GM12878 (cell line): ENCODE measurements around the gene THBS3. TPM values are rescaled to one million over a fixed set of nuclear protein-coding genes. Genes with fewer than 3 reads are reported as not detected.

Experiments
- BMI1 ChIP-seq: fragments of 450-650 bp; IDR thresholded peaks from 2 replicates; pipeline ENCODE4 v1.6.1; 2016; ENCODE audit warnings: mild to moderate bottlenecking, moderate library complexity, borderline replicate concordance
- CREM ChIP-seq: IDR thresholded peaks from 2 replicates; pipeline ENCODE4 v1.6.1; 2014; ENCODE audit warnings: antibody characterized with exemption, low read depth
- HCFC1 ChIP-seq: fragments of 150-350 bp; IDR thresholded peaks from 2 replicates; pipeline ENCODE4 v1.6.1; 2014; ENCODE audit warnings: low read length
- JUND ChIP-seq: IDR thresholded peaks from 2 replicates; pipeline ENCODE4 v1.6.1; 2012; ENCODE audit warnings: low read depth, mild to moderate bottlenecking, low read length, improper control_type of control experiment, moderate library complexity
- MTA3 ChIP-seq: IDR thresholded peaks from 2 replicates; pipeline ENCODE4 v1.6.1; 2012; ENCODE audit warnings: low read length, inconsistent platforms, borderline replicate concordance
- MYB ChIP-seq: fragments of 150-350 bp; IDR thresholded peaks from 2 replicates; pipeline ENCODE4 v1.6.1; 2014; ENCODE audit warnings: mild to moderate bottlenecking, low read depth, low read length, borderline replicate concordance
- NR2C1 ChIP-seq: fragments of 450-650 bp; IDR thresholded peaks from 2 replicates; pipeline ENCODE4 v1.6.1; 2017; ENCODE audit warnings: antibody characterized with exemption, mild to moderate bottlenecking, moderate library complexity
- NR2C2 ChIP-seq: IDR thresholded peaks from 2 replicates; pipeline ENCODE4 v1.6.1; 2011; ENCODE audit warnings: borderline replicate concordance, low read depth; ENCODE audit not compliant: control insufficient read depth, insufficient read length
- YY1 ChIP-seq: IDR thresholded peaks from 2 replicates; pipeline ENCODE4 v1.6.1; 2011; ENCODE audit warnings: low read depth, mild to moderate bottlenecking, low read length
- ZBED1 ChIP-seq: IDR thresholded peaks from 2 replicates; pipeline ENCODE4 v1.6.1; 2016; ENCODE audit warnings: borderline replicate concordance
- ZNF24 ChIP-seq: fragments of 450-650 bp; IDR thresholded peaks from 2 replicates; pipeline ENCODE4 v1.6.1; 2017; ENCODE audit warnings: antibody characterized with exemption, mild to moderate bottlenecking
- polyA plus RNA-seq, 11 experiments: library from polyadenylated mRNA; depleted of rRNA in 4 of 11; unstranded in 6 of 11; stranded (reverse) in 5 of 11; fragments of >200 nt; fragmentation: Nextera tagmentation in 4 of 11; fragmentation: Illumina TruSeq in 1 of 11; extraction: Ambion mirVana in 4 of 11; extraction: Trizol in 1 of 11; gene quantifications; 1 replicate in 1 of 11; 2 replicates in 10 of 11; pipeline versions ENCODE4 v1.2.1 to v1.2.3, GENCODE V29; 2011 to 2016; ENCODE audit warnings: inconsistent platforms in 2 of 11, missing spikeins in 2 of 11, low read depth in 1 of 11
- total RNA-seq, 4 experiments: library from RNA; depleted of rRNA in 3 of 4; stranded (reverse); fragments of >200 nt in 3 of 4; fragmentation: Illumina TruSeq in 1 of 4; extraction: Trizol in 1 of 4; gene quantifications; 2 replicates each; pipeline versions ENCODE4 v1.2.1 to v1.2.3, GENCODE V29; 2013 to 2021
- TF ChIP-seq, protein P1 (sequence below): fragments of 450-650 bp; IDR thresholded peaks from 2 replicates; pipeline ENCODE4 v1.6.1; 2014; ENCODE audit warnings: mild to moderate bottlenecking
- TF ChIP-seq, protein P2 (sequence below): fragments of 450-650 bp; formaldehyde crosslinking; IDR thresholded peaks from 2 replicates; pipeline ENCODE4 v1.4.0; 2020; ENCODE audit warnings: mild to moderate bottlenecking, moderate library complexity
- TF ChIP-seq, protein P3 (sequence below): IDR thresholded peaks from 2 replicates; pipeline ENCODE4 v1.6.1; 2011; ENCODE audit warnings: low read depth, low read length, improper control_type of control experiment, borderline replicate concordance

THBS3 gene
- total and polyA plus RNA-seq, 10 of the 15 experiments (the other 5 are each of a cell fraction or from before 2014, with no cell fraction given), result 0.66 to 3.6 (median 2.0) TPM

DNA sequence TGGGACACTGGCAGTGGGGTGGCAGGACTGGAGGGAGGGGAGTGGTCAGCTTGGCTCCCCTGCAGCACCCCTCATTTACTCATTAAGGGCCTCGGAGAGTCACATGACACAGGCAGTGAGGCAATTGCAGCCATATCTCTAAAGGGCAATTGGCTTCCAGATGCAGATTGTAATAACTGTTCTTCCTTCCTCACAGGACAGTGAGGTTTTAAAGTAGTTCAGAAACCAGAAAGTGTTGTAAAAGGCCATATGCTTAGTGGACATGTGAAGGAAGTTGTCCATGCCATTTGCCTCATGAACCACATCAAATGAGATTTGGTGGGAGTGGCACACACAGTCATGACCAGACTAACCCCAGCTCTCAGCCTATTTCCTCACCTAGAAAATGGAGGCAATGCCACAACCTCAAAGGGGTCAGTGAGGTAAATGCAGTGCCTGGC is 11.9 kb upstream of the THBS3 start (continued):
- TF ChIP-seq, protein P1, sequence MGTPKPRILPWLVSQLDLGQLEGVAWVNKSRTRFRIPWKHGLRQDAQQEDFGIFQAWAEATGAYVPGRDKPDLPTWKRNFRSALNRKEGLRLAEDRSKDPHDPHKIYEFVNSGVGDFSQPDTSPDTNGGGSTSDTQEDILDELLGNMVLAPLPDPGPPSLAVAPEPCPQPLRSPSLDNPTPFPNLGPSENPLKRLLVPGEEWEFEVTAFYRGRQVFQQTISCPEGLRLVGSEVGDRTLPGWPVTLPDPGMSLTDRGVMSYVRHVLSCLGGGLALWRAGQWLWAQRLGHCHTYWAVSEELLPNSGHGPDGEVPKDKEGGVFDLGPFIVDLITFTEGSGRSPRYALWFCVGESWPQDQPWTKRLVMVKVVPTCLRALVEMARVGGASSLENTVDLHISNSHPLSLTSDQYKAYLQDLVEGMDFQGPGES, result no peak
- TF ChIP-seq NR2C1, result no peak
- peak; percentile 52 for TF ChIP-seq HCFC1
- TF ChIP-seq, protein P2, sequence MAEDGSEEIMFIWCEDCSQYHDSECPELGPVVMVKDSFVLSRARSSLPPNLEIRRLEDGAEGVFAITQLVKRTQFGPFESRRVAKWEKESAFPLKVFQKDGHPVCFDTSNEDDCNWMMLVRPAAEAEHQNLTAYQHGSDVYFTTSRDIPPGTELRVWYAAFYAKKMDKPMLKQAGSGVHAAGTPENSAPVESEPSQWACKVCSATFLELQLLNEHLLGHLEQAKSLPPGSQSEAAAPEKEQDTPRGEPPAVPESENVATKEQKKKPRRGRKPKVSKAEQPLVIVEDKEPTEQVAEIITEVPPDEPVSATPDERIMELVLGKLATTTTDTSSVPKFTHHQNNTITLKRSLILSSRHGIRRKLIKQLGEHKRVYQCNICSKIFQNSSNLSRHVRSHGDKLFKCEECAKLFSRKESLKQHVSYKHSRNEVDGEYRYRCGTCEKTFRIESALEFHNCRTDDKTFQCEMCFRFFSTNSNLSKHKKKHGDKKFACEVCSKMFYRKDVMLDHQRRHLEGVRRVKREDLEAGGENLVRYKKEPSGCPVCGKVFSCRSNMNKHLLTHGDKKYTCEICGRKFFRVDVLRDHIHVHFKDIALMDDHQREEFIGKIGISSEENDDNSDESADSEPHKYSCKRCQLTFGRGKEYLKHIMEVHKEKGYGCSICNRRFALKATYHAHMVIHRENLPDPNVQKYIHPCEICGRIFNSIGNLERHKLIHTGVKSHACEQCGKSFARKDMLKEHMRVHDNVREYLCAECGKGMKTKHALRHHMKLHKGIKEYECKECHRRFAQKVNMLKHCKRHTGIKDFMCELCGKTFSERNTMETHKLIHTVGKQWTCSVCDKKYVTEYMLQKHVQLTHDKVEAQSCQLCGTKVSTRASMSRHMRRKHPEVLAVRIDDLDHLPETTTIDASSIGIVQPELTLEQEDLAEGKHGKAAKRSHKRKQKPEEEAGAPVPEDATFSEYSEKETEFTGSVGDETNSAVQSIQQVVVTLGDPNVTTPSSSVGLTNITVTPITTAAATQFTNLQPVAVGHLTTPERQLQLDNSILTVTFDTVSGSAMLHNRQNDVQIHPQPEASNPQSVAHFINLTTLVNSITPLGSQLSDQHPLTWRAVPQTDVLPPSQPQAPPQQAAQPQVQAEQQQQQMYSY (CRISPR knock-in tag), result no peak
- no peak for TF ChIP-seq ZNF24
- no peak for TF ChIP-seq MTA3
- no peak for TF ChIP-seq CREM
- no peak for TF ChIP-seq NR2C2
- peak; percentile 98 for TF ChIP-seq YY1
- TF ChIP-seq BMI1, result no peak
- no peak for TF ChIP-seq JUND
- no peak for TF ChIP-seq MYB
- no peak for TF ChIP-seq ZBED1
- TF ChIP-seq, protein P3, sequence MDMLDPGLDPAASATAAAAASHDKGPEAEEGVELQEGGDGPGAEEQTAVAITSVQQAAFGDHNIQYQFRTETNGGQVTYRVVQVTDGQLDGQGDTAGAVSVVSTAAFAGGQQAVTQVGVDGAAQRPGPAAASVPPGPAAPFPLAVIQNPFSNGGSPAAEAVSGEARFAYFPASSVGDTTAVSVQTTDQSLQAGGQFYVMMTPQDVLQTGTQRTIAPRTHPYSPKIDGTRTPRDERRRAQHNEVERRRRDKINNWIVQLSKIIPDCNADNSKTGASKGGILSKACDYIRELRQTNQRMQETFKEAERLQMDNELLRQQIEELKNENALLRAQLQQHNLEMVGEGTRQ, result peak; percentile 62
